Measurements from ENCODE around the gene HMG20A. TPM values are rescaled to one million over a fixed set of nuclear protein-coding genes. Genes with fewer than 3 reads are reported as not detected.

Gene HMG20A
- total RNA-seq, 2 donors from 2014 or later = 30.9 to 34.7 TPM

- peaks cover 0 to 8% of the 10 kb centered on the region in 2 donors for H3K4me1 ChIP-seq
- DNase-seq (ENCODE audit: low spot score) = no peak
- H3K27ac ChIP-seq = no peak overlapping the region
- H3K4me3 ChIP-seq = no peak overlapping the region
- TF ChIP-seq CTCF (IDR thresholded peaks at IDR 0.05) = no peak
- H3K27me3 ChIP-seq = no peaks in the 10 kb centered on the region
- no peaks in the 10 kb centered on the region for H3K36me3 ChIP-seq
- H3K9me3 ChIP-seq = no peaks in the 10 kb centered on the region
Measured at GRCh38 chr15:77380033-77380432, 40.7 kb upstream of the HMG20A start.

GRCh38 chr15:77384086-77384485, 36.6 kb upstream of the HMG20A start:
- Histone ChIP-seq H3K36me3 (no peaks in the 10 kb centered on the region), H3K4me1 (peaks cover 0 to 23% of the 10 kb centered on the region in 2 donors), H3K27ac (no peak overlapping the region), H3K4me3 (no peak overlapping the region), H3K9me3 (no peaks in the 10 kb centered on the region), H3K27me3 (no peaks in the 10 kb centered on the region)
- no peak for TF ChIP-seq CTCF (IDR thresholded peaks at IDR 0.05)
- no peak for DNase-seq (ENCODE audit: low spot score)

- no peak for TF ChIP-seq CTCF (IDR thresholded peaks at IDR 0.05)
- Histone ChIP-seq H3K4me3 (no peak overlapping the region), H3K9me3 (no peaks in the 10 kb centered on the region), H3K4me1 (peaks cover 0 to 29% of the 10 kb centered on the region in 2 donors), H3K27ac (no peak overlapping the region), H3K27me3 (no peaks in the 10 kb centered on the region), H3K36me3 (no peaks in the 10 kb centered on the region)
- DNase-seq (ENCODE audit: low spot score) = no peak
Measured at GRCh38 chr15:77384589-77385359, 35.9 kb upstream of the HMG20A start.

GRCh38 chr15:77386626-77387025, 34.1 kb upstream of the HMG20A start:
- no peak for TF ChIP-seq CTCF (IDR thresholded peaks at IDR 0.05)
- Histone ChIP-seq H3K4me1 (peaks cover 0 to 44% of the 10 kb centered on the region in 2 donors), H3K9me3 (no peaks in the 10 kb centered on the region), H3K36me3 (no peaks in the 10 kb centered on the region), H3K27me3 (no peaks in the 10 kb centered on the region), H3K4me3 (no peak overlapping the region), H3K27ac (no peak overlapping the region)
- no peak for DNase-seq (ENCODE audit: low spot score)

- DNase-seq (ENCODE audit: low spot score) = no peak
- Histone ChIP-seq H3K27me3 (no peaks in the 10 kb centered on the region), H3K9me3 (no peaks in the 10 kb centered on the region), H3K36me3 (no peaks in the 10 kb centered on the region), H3K4me1 (peaks cover 0 to 44% of the 10 kb centered on the region in 2 donors), H3K27ac (no peak overlapping the region), H3K4me3 (no peak overlapping the region)
- no peak for TF ChIP-seq CTCF (IDR thresholded peaks at IDR 0.05)
Measured at GRCh38 chr15:77387365-77388105, 33.2 kb upstream of the HMG20A start.
